Gastroesophageal sphincter (tissue), 4 donors: ENCODE data around the gene DNAJC7. TPM values are rescaled to one million over a fixed set of nuclear protein-coding genes. Genes with fewer than 3 reads are reported as not detected.
A peak's percentile ranks its signal among the peaks of the same experiment; 100 is the strongest.
"Not testable (repeated sequence)": the region's sequence is repeated elsewhere in the genome, so short reads cannot be mapped to it uniquely, and the experiment has no call there.

Experiments
- ATAC-seq: fragments of 150-250 bp; one replicate; pipeline ENCODE4 v1.9.1; 2016; ENCODE audit warnings: mild to moderate bottlenecking, moderate library complexity
- H3K27ac ChIP-seq, 4 donors: fragments of 200-600 bp; sonication (generic) in 3 of 4; 1 replicate in 3 of 4; 2 replicates in 1 of 4; pipeline ENCODE4 v1.5.1; 2016 to 2019
- H3K27me3 ChIP-seq: fragments of 200-600 bp; sonication (generic); one replicate; pipeline ENCODE4 v1.5.1; 2019
- H3K36me3 ChIP-seq, 2 donors: fragments of 200-600 bp; sonication (generic); one replicate each; pipeline ENCODE4 v1.5.1; 2019; ENCODE audit warnings: control low read depth in 1 of 2
- H3K4me1 ChIP-seq, 3 donors: fragments of 200-600 bp; sonication (generic); 1 replicate in 2 of 3; 2 replicates in 1 of 3; pipeline ENCODE4 v1.5.1; 2016 to 2019; ENCODE audit warnings: control low read depth in 2 of 3
- H3K4me3 ChIP-seq, 2 donors: fragments of 200-600 bp; sonication (generic); one replicate each; pipeline ENCODE4 v1.5.1; 2019; ENCODE audit warnings: mild to moderate bottlenecking in 1 of 2, moderate library complexity in 1 of 2
- H3K9me3 ChIP-seq, 3 donors: fragments of 200-600 bp; sonication (generic); one replicate each; pipeline ENCODE4 v1.5.1; 2017 to 2019; ENCODE audit warnings: control low read depth in 2 of 3
- EP300 ChIP-seq: sonication (generic); formaldehyde crosslinking; IDR thresholded peaks from one replicate; pipeline ENCODE4 v1.6.1; 2017; ENCODE audit warnings: antibody characterized with exemption, mild to moderate bottlenecking
- POLR2A ChIP-seq, 2 donors: fragments of 450-650 bp; IDR thresholded peaks; one replicate each; pipeline ENCODE4 v1.6.1; 2017; ENCODE audit warnings: antibody characterized with exemption in 2 of 2, mild to moderate bottlenecking in 2 of 2, moderate library complexity in 1 of 2
- POLR2AphosphoS5 ChIP-seq: sonication (generic); formaldehyde crosslinking; IDR thresholded peaks from one replicate; pipeline ENCODE4 v1.6.1; 2017; ENCODE audit warnings: antibody characterized with exemption
- WGBS, 2 donors: methylation state at CpG; one replicate each; pipeline ENCODE4 v1.1.5; 2018; ENCODE audit warnings: low coverage in 1 of 2; 5-methylcytosine and 5-hydroxymethylcytosine counted together
- total RNA-seq, 4 donors: library from RNA; depleted of rRNA; stranded (reverse); fragments of >200 nt; gene quantifications; one replicate each; pipeline ENCODE4 v1.1.0, GENCODE V29; 2016
- TF ChIP-seq, protein P1 (sequence below), 4 experiments: fragments of 200-600 bp in 2 of 4; fragments of 450-650 bp in 2 of 4; sonication (generic) in 1 of 4; IDR thresholded peaks; one replicate each; pipeline ENCODE4 v1.5.1; 2017 to 2019; ENCODE audit warnings: antibody characterized with exemption in 4 of 4, mild to moderate bottlenecking in 2 of 4, moderate library complexity in 2 of 4

Gene DNAJC7
- total RNA-seq, 4 donors from 2014 or later = 41.9 to 59.6 (median 54.4) TPM

DNA sequence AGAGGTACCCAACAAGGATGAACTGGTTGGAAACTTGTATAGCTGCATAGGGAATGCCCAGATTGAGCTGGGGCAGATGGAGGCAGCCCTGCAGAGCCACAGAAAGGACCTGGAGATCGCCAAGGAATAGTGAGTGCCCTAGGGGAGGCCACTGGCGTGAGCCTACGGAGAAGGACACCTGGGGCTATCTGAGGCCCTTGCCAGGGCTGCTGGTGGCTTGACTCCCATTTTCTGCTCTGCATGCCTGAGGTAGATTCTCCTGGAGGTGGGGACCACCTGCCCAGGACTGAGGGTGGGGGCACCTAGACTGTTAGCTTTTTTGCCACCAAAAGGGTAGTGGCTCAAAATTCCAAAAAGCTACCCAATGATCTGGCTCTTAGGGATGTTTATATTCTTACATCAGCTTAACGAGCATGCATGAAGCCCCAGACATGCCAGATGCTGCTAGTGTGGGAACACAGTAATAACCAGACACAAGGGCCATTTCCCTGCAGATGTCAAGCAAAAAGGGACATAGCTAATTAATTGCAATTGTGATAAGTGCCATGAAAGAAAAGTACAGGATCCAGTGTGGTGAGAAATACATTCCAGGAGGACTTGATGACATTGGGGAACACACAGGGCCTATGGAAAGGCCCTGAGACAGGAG is 78.1 kb downstream of the DNAJC7 start:
- H3K27ac ChIP-seq = no peak overlapping the region
- TF ChIP-seq EP300 = no peak
- TF ChIP-seq, protein P1, sequence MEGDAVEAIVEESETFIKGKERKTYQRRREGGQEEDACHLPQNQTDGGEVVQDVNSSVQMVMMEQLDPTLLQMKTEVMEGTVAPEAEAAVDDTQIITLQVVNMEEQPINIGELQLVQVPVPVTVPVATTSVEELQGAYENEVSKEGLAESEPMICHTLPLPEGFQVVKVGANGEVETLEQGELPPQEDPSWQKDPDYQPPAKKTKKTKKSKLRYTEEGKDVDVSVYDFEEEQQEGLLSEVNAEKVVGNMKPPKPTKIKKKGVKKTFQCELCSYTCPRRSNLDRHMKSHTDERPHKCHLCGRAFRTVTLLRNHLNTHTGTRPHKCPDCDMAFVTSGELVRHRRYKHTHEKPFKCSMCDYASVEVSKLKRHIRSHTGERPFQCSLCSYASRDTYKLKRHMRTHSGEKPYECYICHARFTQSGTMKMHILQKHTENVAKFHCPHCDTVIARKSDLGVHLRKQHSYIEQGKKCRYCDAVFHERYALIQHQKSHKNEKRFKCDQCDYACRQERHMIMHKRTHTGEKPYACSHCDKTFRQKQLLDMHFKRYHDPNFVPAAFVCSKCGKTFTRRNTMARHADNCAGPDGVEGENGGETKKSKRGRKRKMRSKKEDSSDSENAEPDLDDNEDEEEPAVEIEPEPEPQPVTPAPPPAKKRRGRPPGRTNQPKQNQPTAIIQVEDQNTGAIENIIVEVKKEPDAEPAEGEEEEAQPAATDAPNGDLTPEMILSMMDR (IDR thresholded peaks at IDR 0.05) = no peak
- TF ChIP-seq POLR2A (IDR thresholded peaks at IDR 0.05) = no peak
- TF ChIP-seq POLR2AphosphoS5 = no peak
- no peak for ATAC-seq
- H3K4me1 ChIP-seq = no peaks in the 10 kb centered on the region
- peaks cover 0 to 54% of the 10 kb centered on the region in 2 donors for H3K36me3 ChIP-seq
- H3K27me3 ChIP-seq = no peaks in the 10 kb centered on the region
- WGBS, 2 donors = 90% methylated on average over 3 of the region's 4 CpGs; no CpG with 5 or more reads in 1 of the 2 donors
- no peak overlapping the region for H3K4me3 ChIP-seq
- H3K9me3 ChIP-seq = no peaks in the 10 kb centered on the region

GRCh38 chr17:41937970-41938954 is 79.0 kb downstream of the DNAJC7 start:
- TF ChIP-seq, protein P1 (IDR thresholded peaks at IDR 0.05) = no peak
- no peak for TF ChIP-seq POLR2AphosphoS5
- TF ChIP-seq POLR2A (IDR thresholded peaks at IDR 0.05) = no peak
- no peak for TF ChIP-seq EP300
- no peak overlapping the region for H3K4me3 ChIP-seq
- no peaks in the 10 kb centered on the region for H3K9me3 ChIP-seq
- no peaks in the 10 kb centered on the region for H3K4me1 ChIP-seq
- no peak for ATAC-seq
- H3K36me3 ChIP-seq = peaks cover 0 to 54% of the 10 kb centered on the region in 2 donors
- 60% methylated on average over 1 of the region's 19 CpGs; no CpG with 5 or more reads in 1 of the 2 donors for WGBS, 2 donors
- no peaks in the 10 kb centered on the region for H3K27me3 ChIP-seq
- H3K27ac ChIP-seq = no peak overlapping the region

- peaks cover 0 to 54% of the 10 kb centered on the region in 2 donors for H3K36me3 ChIP-seq
- no peaks in the 10 kb centered on the region for H3K9me3 ChIP-seq
- peaks cover 0 to 8% (median 0%) of the 10 kb centered on the region in 3 donors for H3K4me1 ChIP-seq
- no peak overlapping the region for H3K27ac ChIP-seq
- no peaks in the 10 kb centered on the region for H3K27me3 ChIP-seq
- TF ChIP-seq, protein P1 (IDR thresholded peaks at IDR 0.05) = no peak
- TF ChIP-seq POLR2A (IDR thresholded peaks at IDR 0.05) (no peak), POLR2AphosphoS5 (no peak), EP300 (no peak)
- H3K4me3 ChIP-seq = no peak overlapping the region
- 100% methylated on average over 1 of the region's 6 CpGs; no CpG with 5 or more reads in 1 of the 2 donors for WGBS, 2 donors
- ATAC-seq = no peak
Observed at GRCh38 chr17:41935641-41936040, 81.6 kb downstream of the DNAJC7 start.

GRCh38 chr17:41932816-41933389 is 84.3 kb downstream of the DNAJC7 start:
- ATAC-seq = no peak
- H3K4me3 ChIP-seq = no peak overlapping the region
- no peaks in the 10 kb centered on the region for H3K27me3 ChIP-seq
- H3K27ac ChIP-seq = no peak overlapping the region
- WGBS, 2 donors = 60 to 62% methylated on average over 2 of the region's 2 CpGs
- no peak for TF ChIP-seq EP300
- TF ChIP-seq, protein P1 (IDR thresholded peaks at IDR 0.05) = no peak
- peaks cover 0 to 31% of the 10 kb centered on the region in 2 donors for H3K36me3 ChIP-seq
- no peaks in the 10 kb centered on the region for H3K9me3 ChIP-seq
- H3K4me1 ChIP-seq = peaks cover 0 to 22% (median 0%) of the 10 kb centered on the region in 3 donors

GRCh38 chr17:41931715-41932114 is 85.5 kb downstream of the DNAJC7 start:
- H3K27me3 ChIP-seq, H3K4me3 ChIP-seq, H3K27ac ChIP-seq, H3K9me3 ChIP-seq, ATAC-seq: not testable (repeated sequence)
- Histone ChIP-seq H3K4me1 (peaks cover 0 to 22% (median 0%) of the 10 kb centered on the region in 3 donors), H3K36me3 (peaks cover 0 to 19% of the 10 kb centered on the region in 2 donors)
- 50% methylated on average over 1 of the region's 4 CpGs; no CpG with 5 or more reads in 1 of the 2 donors for WGBS, 2 donors

DNA sequence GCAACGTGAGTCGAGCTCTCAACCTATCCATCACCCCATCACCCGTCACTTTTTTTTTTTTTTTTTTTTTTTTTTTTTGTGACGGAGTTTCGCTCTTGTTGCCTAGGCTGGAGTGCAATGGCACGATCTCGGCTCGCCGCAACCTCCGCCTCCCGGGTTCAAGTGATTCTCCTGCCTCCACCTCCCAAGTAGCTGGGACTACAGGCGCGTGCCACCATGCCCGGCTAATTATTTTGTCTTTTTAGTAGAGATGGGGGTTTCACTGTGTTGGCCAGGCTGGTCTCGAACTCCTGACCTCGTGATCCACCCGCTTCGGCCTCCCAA is 86.4 kb downstream of the DNAJC7 start:
- not testable (repeated sequence) for H3K27me3 ChIP-seq, H3K9me3 ChIP-seq, ATAC-seq, H3K36me3 ChIP-seq
- Histone ChIP-seq H3K4me1 (peaks cover 0 to 22% (median 0%) of the 10 kb centered on the region in 3 donors), H3K4me3 (peak overlapping the region; percentile 55 to 66), H3K27ac (peak overlapping the region in 3 of 4 donors; percentile 84 to 85 (median 85))
- 0 to 33% methylated on average over 5 to 6 of the region's 18 CpGs for WGBS, 2 donors
